Activated B cell treated with CpG ODN at 0.5 μM for 24 hours (primary cell): ENCODE results near the gene ANKRD13C. TPM values are rescaled to one million over a fixed set of nuclear protein-coding genes. Genes with fewer than 3 reads are reported as not detected.
A peak's percentile ranks its signal among the peaks of the same experiment; 100 is the strongest.

Experiments used
- ATAC-seq: fragments of 200-7000 bp; cut with Tn5 transposase; one replicate; pipeline ENCODE4 v1.10.0; 2021; ENCODE audit warnings: low read depth, mild to moderate bottlenecking, moderate library complexity
- CTCF ChIA-PET: fragments of 350-600 bp; sonication (Branson Sonifier 250); formaldehyde crosslinking; loops from one replicate; lab custom pipeline; 2021; ENCODE audit warnings: antibody characterized with exemption; lab: Charles Lee
- POLR2A ChIA-PET: fragments of 350-600 bp; sonication (Branson Sonifier 250); formaldehyde crosslinking; loops from one replicate; lab custom pipeline; 2021; ENCODE audit warnings: antibody characterized with exemption; lab: Charles Lee
- DNase-seq: peaks from one replicate; pipeline ENCODE4 v3.0.0; 2022
- H3K27ac Mint-ChIP-seq: one replicate; pipeline ENCODE4 v1.8.0; 2020; ENCODE audit warnings: mixed read lengths
- H3K27me3 Mint-ChIP-seq: one replicate; pipeline ENCODE4 v1.8.0; 2021; ENCODE audit warnings: mixed read lengths
- H3K36me3 Mint-ChIP-seq: one replicate; pipeline ENCODE4 v1.8.0; 2021; ENCODE audit warnings: low read depth, mixed read lengths
- H3K4me1 Mint-ChIP-seq: one replicate; pipeline ENCODE4 v1.8.0; 2021; ENCODE audit warnings: mixed read lengths
- H3K4me3 Mint-ChIP-seq: one replicate; pipeline ENCODE4 v1.8.0; 2020; ENCODE audit warnings: mild to moderate bottlenecking, mixed read lengths
- H3K9me3 Mint-ChIP-seq: one replicate; pipeline ENCODE4 v1.8.0; 2020; ENCODE audit warnings: mixed read lengths
- intact Hi-C: fragments of 100-400 bp; cut with micrococcal nuclease; formaldehyde crosslinking; loops from one replicate; pipeline ENCODE4 v1.15.1; 2024
- total RNA-seq: library from RNA; stranded (reverse); gene quantifications from 2 replicates; pipeline ENCODE4 v1.2.3, GENCODE V29; 2022
- TF ChIP-seq, protein P1 (sequence below): fragments of 200-600 bp; IDR thresholded peaks from one replicate; pipeline ENCODE4 v1.8.0; 2022; ENCODE audit warnings: antibody characterized with exemption, mild to moderate bottlenecking

Gene ANKRD13C
- total RNA-seq, 1 donor from 2014 or later: 21.2 TPM

DNA sequence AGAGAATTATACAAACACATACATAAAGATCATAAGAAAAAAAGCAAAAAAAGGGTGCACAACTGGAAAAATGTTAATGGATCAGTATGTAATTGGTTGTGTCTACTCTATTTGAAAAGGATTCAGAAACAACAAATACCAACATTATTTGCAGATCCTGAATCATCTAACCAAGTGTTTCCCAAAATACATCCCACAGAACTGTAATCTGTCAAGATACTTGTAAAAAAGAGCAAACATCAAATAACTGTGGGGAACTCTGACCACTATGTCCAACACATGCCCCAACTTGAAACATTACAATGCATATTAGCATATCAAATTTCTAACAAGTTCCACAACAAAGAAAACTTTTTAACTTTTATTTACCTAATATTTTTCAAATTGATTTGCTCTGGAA lies 22.6 kb downstream of the ANKRD13C start:
- ATAC-seq: no peak
- POLR2A ChIA-PET: no interaction called here
- CTCF ChIA-PET: no interaction called here
- peaks cover 4% of the 10 kb centered on the region for H3K4me1 Mint-ChIP-seq
- no peaks in the 10 kb centered on the region for H3K9me3 Mint-ChIP-seq
- no peak overlapping the region for H3K27ac Mint-ChIP-seq
- intact Hi-C loops: no loop called here
- H3K36me3 Mint-ChIP-seq: peaks cover 43% of the 10 kb centered on the region
- no peaks in the 10 kb centered on the region for H3K27me3 Mint-ChIP-seq
- H3K4me3 Mint-ChIP-seq: no peak overlapping the region
- TF ChIP-seq, protein P1, sequence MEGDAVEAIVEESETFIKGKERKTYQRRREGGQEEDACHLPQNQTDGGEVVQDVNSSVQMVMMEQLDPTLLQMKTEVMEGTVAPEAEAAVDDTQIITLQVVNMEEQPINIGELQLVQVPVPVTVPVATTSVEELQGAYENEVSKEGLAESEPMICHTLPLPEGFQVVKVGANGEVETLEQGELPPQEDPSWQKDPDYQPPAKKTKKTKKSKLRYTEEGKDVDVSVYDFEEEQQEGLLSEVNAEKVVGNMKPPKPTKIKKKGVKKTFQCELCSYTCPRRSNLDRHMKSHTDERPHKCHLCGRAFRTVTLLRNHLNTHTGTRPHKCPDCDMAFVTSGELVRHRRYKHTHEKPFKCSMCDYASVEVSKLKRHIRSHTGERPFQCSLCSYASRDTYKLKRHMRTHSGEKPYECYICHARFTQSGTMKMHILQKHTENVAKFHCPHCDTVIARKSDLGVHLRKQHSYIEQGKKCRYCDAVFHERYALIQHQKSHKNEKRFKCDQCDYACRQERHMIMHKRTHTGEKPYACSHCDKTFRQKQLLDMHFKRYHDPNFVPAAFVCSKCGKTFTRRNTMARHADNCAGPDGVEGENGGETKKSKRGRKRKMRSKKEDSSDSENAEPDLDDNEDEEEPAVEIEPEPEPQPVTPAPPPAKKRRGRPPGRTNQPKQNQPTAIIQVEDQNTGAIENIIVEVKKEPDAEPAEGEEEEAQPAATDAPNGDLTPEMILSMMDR: no peak
- DNase-seq: no peak

GRCh38 chr1:70327306-70328076 lies 27.0 kb downstream of the ANKRD13C start:
- CTCF ChIA-PET: no interaction called here
- no peaks in the 10 kb centered on the region for H3K27me3 Mint-ChIP-seq
- POLR2A ChIA-PET: no interaction called here
- TF ChIP-seq, protein P1: no peak
- no peak for DNase-seq
- H3K9me3 Mint-ChIP-seq: no peaks in the 10 kb centered on the region
- peaks cover 2% of the 10 kb centered on the region for H3K4me1 Mint-ChIP-seq
- H3K4me3 Mint-ChIP-seq: no peak overlapping the region
- H3K27ac Mint-ChIP-seq: no peak overlapping the region
- intact Hi-C loops: no loop called here
- no peak for ATAC-seq
- peaks cover 38% of the 10 kb centered on the region for H3K36me3 Mint-ChIP-seq

DNA sequence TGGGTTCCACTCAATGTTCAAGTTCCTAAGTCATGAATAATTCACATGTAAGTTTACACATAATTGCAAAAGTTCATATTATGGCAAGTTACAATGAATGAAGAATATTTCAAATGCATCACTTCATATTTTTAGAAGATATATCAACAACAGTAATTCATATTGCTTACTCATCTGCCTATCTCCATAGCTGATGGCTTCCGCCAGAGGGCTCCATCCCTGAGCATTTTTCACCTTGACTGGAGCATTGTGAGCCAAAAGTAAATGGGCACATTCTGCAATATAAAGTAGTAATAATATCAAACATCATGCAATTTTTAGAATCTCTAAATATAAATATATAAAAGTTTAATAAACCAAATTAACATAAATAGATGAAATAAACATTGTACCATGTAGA lies 29.8 kb downstream of the ANKRD13C start:
- CTCF ChIA-PET: no interaction called here
- intact Hi-C loops: no loop called here
- ATAC-seq: no peak

DNA sequence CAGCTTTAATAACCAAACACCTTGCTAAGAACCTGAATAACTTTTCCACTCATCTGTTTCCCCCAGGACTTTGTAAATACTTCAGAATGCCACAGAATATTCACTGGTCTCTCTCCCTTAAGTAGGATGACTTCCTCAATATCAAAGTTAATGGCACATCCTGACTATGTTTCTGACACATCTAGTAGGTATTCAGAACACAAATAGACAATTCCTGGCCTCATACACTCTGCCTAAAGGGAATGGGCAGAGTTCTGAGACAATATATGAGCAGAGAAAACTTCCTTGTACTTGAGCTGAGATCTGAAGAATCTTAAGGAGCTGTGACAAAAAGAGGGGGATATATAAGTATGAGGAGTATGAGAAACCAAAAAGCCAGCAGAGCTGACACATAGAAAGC lies 34.8 kb downstream of the ANKRD13C start:
- H3K4me1 Mint-ChIP-seq: peaks cover 10% of the 10 kb centered on the region
- H3K36me3 Mint-ChIP-seq: peaks cover 37% of the 10 kb centered on the region
- no peak overlapping the region for H3K4me3 Mint-ChIP-seq
- no peak overlapping the region for H3K27ac Mint-ChIP-seq
- no peak for DNase-seq
- ATAC-seq: no peak
- H3K27me3 Mint-ChIP-seq: no peaks in the 10 kb centered on the region
- CTCF ChIA-PET: no interaction called here
- TF ChIP-seq, protein P1: no peak
- intact Hi-C loops: no loop called here
- POLR2A ChIA-PET: no interaction called here
- no peaks in the 10 kb centered on the region for H3K9me3 Mint-ChIP-seq

More for the DNA sequence above, 29.8 kb downstream of the ANKRD13C start:
- H3K27ac Mint-ChIP-seq: no peak overlapping the region
- POLR2A ChIA-PET: no interaction called here
- H3K27me3 Mint-ChIP-seq: no peaks in the 10 kb centered on the region
- H3K9me3 Mint-ChIP-seq: no peaks in the 10 kb centered on the region
- H3K4me1 Mint-ChIP-seq: peaks cover 8% of the 10 kb centered on the region
- H3K36me3 Mint-ChIP-seq: peaks cover 36% of the 10 kb centered on the region
- H3K4me3 Mint-ChIP-seq: no peak overlapping the region
- TF ChIP-seq, protein P1: no peak
- no peak for DNase-seq

DNA sequence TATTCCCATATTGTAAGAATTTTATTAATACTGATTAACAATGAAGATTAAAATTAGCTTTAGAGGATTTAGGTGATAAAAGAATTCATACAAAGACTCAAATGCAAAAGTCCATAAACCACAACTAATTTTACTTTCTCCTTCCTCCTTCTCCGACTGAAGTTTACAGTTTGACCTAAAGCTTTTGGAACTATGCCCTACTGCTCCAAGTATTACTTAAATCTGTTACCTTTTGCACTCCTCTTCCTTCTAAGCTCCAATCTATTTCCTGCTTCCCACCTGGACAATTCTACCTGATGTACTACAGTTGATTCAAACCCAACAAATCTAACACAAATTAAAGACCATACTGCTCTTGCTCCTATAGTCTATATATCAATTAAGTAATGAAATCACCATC lies 36.3 kb downstream of the ANKRD13C start:
- Mint-ChIP-seq H3K27me3 (no peaks in the 10 kb centered on the region), H3K27ac (peak overlapping the region; percentile 0), H3K4me3 (no peak overlapping the region), H3K36me3 (peaks cover 29% of the 10 kb centered on the region), H3K9me3 (no peaks in the 10 kb centered on the region), H3K4me1 (peaks cover 10% of the 10 kb centered on the region)
- TF ChIP-seq, protein P1: no peak
- intact Hi-C loops: no loop called here
- ATAC-seq: no peak
- POLR2A ChIA-PET: no interaction called here
- CTCF ChIA-PET: interaction anchor here (0.9 kb wide), 1 partner anchor 39 kb away, joined by 3 read pairs; no protein-coding TSS in a partner anchor
- DNase-seq: no peak
